ENCODE results near the gene SYNPO2L.

DNA sequence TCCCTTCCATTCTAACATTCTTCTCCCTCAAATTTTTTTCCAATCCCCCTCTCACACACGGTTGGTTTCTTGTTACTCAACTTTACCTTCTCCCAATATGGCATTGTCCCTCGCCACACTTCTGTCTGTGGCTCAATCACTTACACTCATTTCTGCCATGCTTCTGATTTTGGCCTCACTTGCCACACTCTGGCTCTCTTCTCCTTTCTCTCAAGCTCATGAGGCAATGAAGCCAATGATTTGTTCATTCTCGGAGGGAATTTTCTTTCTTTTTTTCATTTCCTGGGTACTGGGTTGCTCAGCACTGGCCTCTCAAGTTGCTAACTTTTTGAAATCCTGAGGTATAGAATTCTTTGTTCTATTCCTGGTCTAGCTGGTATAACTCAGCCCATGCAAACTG lies 10.6 kb downstream of the SYNPO2L start:
- TF ChIP-seq POLR2A (IDR thresholded peaks at IDR 0.05) (no peak), POLR2AphosphoS5 (IDR thresholded peaks at IDR 0.05) (no peak)
- TF ChIP-seq, protein P1, sequence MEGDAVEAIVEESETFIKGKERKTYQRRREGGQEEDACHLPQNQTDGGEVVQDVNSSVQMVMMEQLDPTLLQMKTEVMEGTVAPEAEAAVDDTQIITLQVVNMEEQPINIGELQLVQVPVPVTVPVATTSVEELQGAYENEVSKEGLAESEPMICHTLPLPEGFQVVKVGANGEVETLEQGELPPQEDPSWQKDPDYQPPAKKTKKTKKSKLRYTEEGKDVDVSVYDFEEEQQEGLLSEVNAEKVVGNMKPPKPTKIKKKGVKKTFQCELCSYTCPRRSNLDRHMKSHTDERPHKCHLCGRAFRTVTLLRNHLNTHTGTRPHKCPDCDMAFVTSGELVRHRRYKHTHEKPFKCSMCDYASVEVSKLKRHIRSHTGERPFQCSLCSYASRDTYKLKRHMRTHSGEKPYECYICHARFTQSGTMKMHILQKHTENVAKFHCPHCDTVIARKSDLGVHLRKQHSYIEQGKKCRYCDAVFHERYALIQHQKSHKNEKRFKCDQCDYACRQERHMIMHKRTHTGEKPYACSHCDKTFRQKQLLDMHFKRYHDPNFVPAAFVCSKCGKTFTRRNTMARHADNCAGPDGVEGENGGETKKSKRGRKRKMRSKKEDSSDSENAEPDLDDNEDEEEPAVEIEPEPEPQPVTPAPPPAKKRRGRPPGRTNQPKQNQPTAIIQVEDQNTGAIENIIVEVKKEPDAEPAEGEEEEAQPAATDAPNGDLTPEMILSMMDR (IDR thresholded peaks at IDR 0.05): no peak
